HG03432 (cell line): ENCODE data around the gene EBPL.

Source experiments
- ATAC-seq: cut with Tn5 transposase; IDR thresholded peaks from one replicate; pipeline ENCODE4 v1.9.1; 2021; ENCODE audit warnings: mild to moderate bottlenecking, moderate library complexity; ENCODE audit not compliant: unreplicated experiment

EBPL gene

DNA sequence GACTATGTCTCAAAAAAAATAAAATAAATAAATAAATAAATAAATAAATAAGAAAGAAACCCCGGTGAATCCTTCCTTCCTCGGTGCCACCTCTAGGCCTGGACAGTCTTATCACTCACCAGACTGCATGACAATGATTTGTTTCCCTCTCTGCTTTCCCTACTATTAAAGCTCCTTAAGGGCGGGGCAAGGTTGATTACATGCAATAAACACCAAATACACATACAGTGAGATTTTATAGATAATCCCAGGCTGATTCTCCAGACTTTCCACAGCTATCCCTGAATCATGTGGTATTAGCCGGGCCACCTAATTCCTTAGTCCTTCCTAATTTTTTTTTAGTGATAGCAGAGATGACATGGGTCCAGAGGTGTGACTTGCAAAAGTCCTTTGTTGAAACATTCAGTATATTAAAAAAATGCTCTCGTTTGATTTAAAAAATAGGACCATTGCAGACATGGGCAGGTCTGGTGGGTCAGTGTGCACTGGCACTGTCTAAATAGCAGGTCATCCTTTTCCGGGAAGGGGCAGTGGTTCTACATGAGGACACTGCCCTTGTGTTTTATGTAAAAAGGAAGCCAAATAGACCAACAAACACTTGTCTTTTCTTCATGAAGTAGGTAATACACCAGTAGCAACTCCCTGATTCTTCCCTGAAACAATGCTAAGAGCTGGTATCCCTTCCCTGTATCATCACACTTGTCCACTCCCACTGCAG lies 14.5 kb downstream of the EBPL start:
- ATAC-seq: no peak

GRCh38 chr13:49670828-49671227 lies 20.5 kb downstream of the EBPL start:
- ATAC-seq: no peak

GRCh38 chr13:49669735-49670309 lies 21.5 kb downstream of the EBPL start:
- ATAC-seq: no peak

DNA sequence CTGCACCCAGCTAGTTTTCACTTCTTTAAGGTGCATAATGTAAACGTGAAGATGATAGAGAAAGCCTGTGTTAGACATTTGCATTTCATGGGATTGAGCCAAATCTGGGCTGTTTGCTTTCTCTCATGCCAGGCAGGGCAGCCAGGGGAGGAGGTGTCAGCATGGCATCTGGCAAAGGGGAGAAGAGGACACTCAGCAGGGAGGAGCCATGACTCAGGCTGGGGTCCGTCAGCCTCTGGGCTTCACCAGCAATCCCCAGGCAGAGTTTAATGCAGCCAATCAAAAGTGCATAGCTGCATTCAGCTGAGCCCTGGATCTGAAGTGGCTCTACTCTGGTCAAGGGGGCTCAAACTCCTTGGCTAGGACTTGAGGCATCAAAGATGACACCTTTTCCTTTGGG lies 23.5 kb downstream of the EBPL start:
- no peak for ATAC-seq

- ATAC-seq: no peak
Observed at GRCh38 chr13:49664606-49665005, 26.7 kb downstream of the EBPL start.

GRCh38 chr13:49657241-49657641 lies 34.0 kb downstream of the EBPL start:
- ATAC-seq: no peak

DNA sequence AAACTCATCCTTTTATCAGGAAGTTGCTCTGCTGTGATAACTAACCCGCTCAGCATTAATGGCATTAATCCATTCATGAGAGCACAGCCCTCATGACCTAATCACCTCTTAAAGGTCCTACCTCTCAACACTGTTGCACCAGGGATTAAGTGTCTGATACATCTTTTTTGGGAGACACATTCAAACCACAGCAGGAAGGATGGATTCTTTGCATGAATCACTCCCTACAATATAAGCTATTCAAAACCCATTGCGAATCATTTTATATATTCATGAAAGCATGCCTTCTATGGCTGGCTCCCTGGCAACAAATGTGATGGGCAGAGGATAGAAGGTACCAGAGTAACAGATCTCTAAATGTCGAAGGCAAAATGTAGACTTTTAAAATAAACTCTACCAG lies 35.4 kb downstream of the EBPL start:
- no peak for ATAC-seq

DNA sequence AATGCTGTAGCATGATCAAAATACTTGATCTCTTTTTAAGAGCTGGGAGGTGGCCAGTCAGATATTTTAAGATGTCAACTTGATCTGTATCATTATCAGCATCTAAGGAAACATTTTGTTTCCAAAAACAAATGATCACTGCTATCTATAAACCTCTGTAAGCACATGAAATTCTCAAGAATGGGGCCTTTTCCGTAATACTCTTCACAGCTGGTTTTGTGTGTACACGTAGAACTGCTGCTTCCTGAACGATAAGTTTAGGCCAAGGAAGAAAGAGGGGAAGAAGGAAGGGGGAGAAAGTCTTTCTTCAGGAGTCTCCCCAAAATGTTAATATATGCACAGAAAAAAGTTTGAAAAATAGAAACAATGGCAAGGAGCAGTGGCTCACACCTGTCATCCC lies 37.3 kb downstream of the EBPL start:
- ATAC-seq: no peak

DNA sequence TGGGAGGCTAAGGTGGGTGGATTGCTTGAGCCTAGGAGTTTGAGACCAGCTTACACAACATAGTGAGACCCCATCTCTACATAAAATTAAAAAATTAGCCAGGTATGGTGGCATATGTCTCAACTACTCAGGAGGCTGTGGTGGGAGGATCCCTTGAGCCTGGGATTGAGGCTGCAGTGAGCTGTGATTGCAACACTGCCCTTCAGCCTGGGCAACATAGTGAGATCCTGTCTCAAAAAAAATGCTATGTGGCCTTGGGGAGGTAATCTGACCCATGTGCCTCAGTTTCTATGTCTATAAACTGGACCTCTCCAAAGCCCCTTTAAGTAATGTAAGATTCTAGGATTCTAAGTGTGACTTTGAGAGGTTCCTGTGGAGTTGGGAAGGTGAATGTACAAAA lies 37.8 kb downstream of the EBPL start:
- no peak for ATAC-seq

GRCh38 chr13:49652355-49653305 lies 38.7 kb downstream of the EBPL start:
- ATAC-seq: no peak

DNA sequence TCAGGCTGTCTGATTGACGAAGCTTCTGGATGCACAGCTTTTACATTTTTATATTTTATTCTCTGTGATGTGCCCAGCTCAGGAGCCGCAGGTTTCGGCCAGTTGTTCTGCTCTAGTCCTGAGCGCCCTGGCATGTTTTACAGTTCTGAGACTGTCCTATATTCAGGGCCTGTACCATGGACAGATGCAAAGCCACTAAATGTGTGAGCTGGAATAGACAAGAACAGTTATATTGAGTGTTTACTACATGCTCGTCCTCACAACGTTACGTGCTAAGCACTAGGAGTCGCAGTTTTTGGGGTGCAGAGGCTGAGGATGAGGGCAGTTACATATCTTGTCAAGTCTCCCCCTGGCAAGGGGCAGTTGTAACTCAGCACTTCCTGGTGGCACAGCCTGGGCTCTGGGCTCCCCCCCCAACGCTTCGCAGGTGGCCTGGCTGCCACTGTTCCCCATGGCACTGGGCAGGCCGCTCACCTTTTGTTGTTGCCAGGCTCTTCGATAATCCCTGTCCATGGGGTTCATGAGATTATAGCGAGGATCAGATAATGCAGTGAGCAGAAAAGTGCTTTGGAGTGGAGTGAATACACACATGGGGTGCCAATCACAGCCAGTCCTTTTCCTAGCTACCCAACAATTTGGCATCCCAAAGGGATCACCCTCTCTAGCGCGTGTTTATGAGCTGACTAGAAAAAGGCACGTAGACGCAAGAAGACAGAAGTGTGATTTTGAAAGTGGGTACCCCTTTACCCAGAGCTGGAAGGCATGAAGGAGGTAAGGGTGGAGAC lies 39.5 kb downstream of the EBPL start:
- no peak for ATAC-seq

GRCh38 chr13:49649963-49650312 lies 41.3 kb downstream of the EBPL start:
- no peak for ATAC-seq

- ATAC-seq: no peak
Observed at GRCh38 chr13:49649244-49649962, 41.9 kb downstream of the EBPL start.

- ATAC-seq: no peak
Observed at GRCh38 chr13:49646688-49647087, 44.6 kb downstream of the EBPL start.

GRCh38 chr13:49645451-49645850 lies 45.8 kb downstream of the EBPL start:
- ATAC-seq: no peak

DNA sequence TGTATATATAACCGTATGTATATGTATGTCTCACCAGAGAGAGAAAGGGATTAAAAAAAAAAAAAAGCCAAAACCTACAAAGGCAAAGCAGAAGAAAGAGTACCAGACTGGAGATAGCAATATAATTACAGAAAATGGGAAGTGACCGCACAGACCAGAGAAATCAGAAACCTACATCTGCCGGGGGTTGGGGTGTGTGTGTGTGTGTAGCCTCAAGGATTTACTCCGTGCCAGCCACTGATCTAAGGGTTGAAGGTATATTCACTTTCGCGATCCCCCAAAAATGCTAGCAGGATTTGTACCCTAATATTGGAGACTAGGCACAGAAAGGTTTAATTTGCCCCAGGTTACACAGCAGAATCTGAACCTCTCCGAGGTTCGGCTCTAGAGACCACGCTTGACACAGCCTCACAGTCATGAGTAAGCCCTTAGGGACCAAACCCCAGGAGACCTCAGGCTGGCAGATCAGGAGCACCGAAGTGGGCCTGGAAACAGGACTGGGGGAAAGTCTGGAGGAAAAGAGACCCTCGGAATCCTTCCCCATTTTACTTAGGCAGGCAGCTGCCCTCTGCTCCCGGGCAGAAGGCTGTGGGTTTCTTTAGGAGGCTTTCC lies 48.1 kb downstream of the EBPL start:
- ATAC-seq: no peak

- ATAC-seq: no peak
Observed at GRCh38 chr13:49641801-49642291, 49.4 kb downstream of the EBPL start.

- ATAC-seq: no peak
Observed at GRCh38 chr13:49638744-49639072, 52.6 kb downstream of the EBPL start.

- ATAC-seq: no peak
Observed at GRCh38 chr13:49638030-49638743, 53.1 kb downstream of the EBPL start.
